HG02870 (cell line): ENCODE results near the gene STK25.

Experiments used
- ATAC-seq: cut with Tn5 transposase; IDR thresholded peaks from one replicate; pipeline ENCODE4 v1.9.1; 2021; ENCODE audit warnings: mild to moderate bottlenecking, moderate library complexity; ENCODE audit not compliant: unreplicated experiment

STK25 gene

GRCh38 chr2:241496003-241496707 is 12.2 kb downstream of the STK25 start:
- ATAC-seq: no peak

- no peak for ATAC-seq
Observed at GRCh38 chr2:241495172-241496002, 13.0 kb downstream of the STK25 start.

- no peak for ATAC-seq
Observed at GRCh38 chr2:241494311-241494908, 14.0 kb downstream of the STK25 start.

- ATAC-seq: no peak
Observed at GRCh38 chr2:241493092-241493491, 15.3 kb downstream of the STK25 start.

GRCh38 chr2:241492174-241492565 is 16.2 kb downstream of the STK25 start:
- no peak for ATAC-seq

GRCh38 chr2:241491549-241492173 is 16.7 kb downstream of the STK25 start:
- ATAC-seq: no peak

GRCh38 chr2:241490825-241491506 is 17.4 kb downstream of the STK25 start:
- ATAC-seq: no peak

- no peak for ATAC-seq
Observed at GRCh38 chr2:241489733-241490680, 18.4 kb downstream of the STK25 start.

- ATAC-seq: no peak
Observed at GRCh38 chr2:241489088-241489487, 19.3 kb downstream of the STK25 start.

- ATAC-seq: no peak
Observed at GRCh38 chr2:241485172-241485911, 23.0 kb downstream of the STK25 start.

GRCh38 chr2:241483305-241483704 is 25.1 kb downstream of the STK25 start:
- ATAC-seq: no peak

GRCh38 chr2:241482126-241482955 is 26.0 kb downstream of the STK25 start:
- no peak for ATAC-seq

GRCh38 chr2:241481687-241482086 is 26.7 kb downstream of the STK25 start:
- no peak for ATAC-seq

GRCh38 chr2:241479026-241479898 is 29.1 kb downstream of the STK25 start:
- no peak for ATAC-seq

- no peak for ATAC-seq
Observed at GRCh38 chr2:241478166-241478565, 30.2 kb downstream of the STK25 start.

- ATAC-seq: no peak
Observed at GRCh38 chr2:241475267-241475666, 33.1 kb downstream of the STK25 start.

- ATAC-seq: no peak
Observed at GRCh38 chr2:241473399-241473798, 35.0 kb downstream of the STK25 start.
